K562 (cell line): Measurements from ENCODE around the gene TTC33. TPM values are rescaled to one million over a fixed set of nuclear protein-coding genes. Genes with fewer than 3 reads are reported as not detected.

ENCODE experiments used
- EGR1 ChIP-seq: fragments of 450-650 bp; conservative IDR thresholded peaks from 2 replicates; pipeline ENCODE4 v1.6.1; 2017; ENCODE audit warnings: mild to moderate bottlenecking
- HDAC8 ChIP-seq: fragments of 450-650 bp; IDR thresholded peaks from 2 replicates; pipeline ENCODE4 v1.6.1; 2016; ENCODE audit warnings: mild to moderate bottlenecking, missing genetic modification characterization, moderate library complexity, missing compliant biosample characterization
- PTRF ChIP-seq: fragments of 450-650 bp; IDR thresholded peaks from 2 replicates; pipeline ENCODE4 v1.6.1; 2016; ENCODE audit warnings: mild to moderate bottlenecking, missing genetic modification characterization, missing compliant biosample characterization
- ZBTB1 ChIP-seq: sonication (generic); formaldehyde crosslinking; IDR thresholded peaks from 2 replicates; pipeline ENCODE4 v1.8.1; 2023; ENCODE audit warnings: missing genetic modification reagents, low read depth, mild to moderate bottlenecking, borderline replicate concordance
- ZNF253 ChIP-seq: fragments of 250-450 bp; sonication (Bioruptor Pico); conservative IDR thresholded peaks from 2 replicates; pipeline ENCODE4 v1.6.1; 2021; ENCODE audit warnings: mild to moderate bottlenecking
- polyA plus RNA-seq, 8 experiments: library from polyadenylated mRNA; depleted of rRNA in 4 of 8; stranded (reverse) in 5 of 8; unstranded in 3 of 8; fragments of >200 nt; fragmentation: Nextera tagmentation in 2 of 8; fragmentation: Illumina TruSeq in 1 of 8; extraction: Ambion mirVana in 2 of 8; extraction: Trizol in 1 of 8; gene quantifications; 2 replicates each; pipeline versions ENCODE4 v1.2.1 to v1.2.3, GENCODE V29; 2011 to 2014; ENCODE audit warnings: inconsistent platforms in 1 of 8, missing spikeins in 1 of 8
- total RNA-seq, 7 experiments: library from RNA; depleted of rRNA in 6 of 7; stranded (reverse); fragments of >200 nt in 6 of 7; fragmentation: Illumina TruSeq in 2 of 7; extraction: Trizol in 2 of 7; gene quantifications; 2 replicates each; pipeline versions ENCODE4 v1.2.1 to v1.2.3, GENCODE V29; 2011 to 2021; ENCODE audit warnings: low replicate concordance in 1 of 7
- TF ChIP-seq, protein P1 (sequence below), 2 experiments: fragments of 450-650 bp; formaldehyde crosslinking in 1 of 2; IDR thresholded peaks; 2 replicates each; pipeline versions ENCODE4 v1.4.0 to v1.6.1; 2014 to 2020; ENCODE audit warnings: mild to moderate bottlenecking in 2 of 2, borderline replicate concordance in 1 of 2, low read depth in 1 of 2

TTC33 gene
- total and polyA plus RNA-seq, 9 of the 15 experiments (the other 6 are each of a cell fraction or from before 2014, with no cell fraction given), result 11.5 to 24.9 (median 21.1) TPM

DNA sequence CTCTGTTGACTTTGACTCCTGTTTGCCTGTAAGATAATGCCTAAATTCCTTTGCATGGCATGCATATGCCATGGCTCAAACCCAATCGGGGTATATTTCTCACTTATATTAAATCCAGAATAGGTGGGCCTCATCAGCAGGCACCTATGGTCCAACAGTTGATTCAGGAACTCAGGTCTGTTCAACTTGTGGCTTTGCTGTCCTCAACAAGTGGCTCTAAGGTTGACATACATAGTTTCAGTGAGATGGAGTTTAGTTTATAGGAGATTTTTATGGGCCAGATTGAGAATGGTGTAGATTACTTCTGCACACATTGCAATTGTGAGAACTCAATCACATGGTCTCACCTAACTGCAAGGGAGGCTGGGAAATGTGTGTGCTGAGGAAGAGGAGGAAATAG, 107.6 kb downstream of the TTC33 start (continued):
- TF ChIP-seq PTRF (tag) (no peak), ZBTB1 (no peak), HDAC8 (tag) (no peak), ZNF253 (CRISPR knock-in tag) (no peak), EGR1 (no peak)
- TF ChIP-seq, protein P1, sequence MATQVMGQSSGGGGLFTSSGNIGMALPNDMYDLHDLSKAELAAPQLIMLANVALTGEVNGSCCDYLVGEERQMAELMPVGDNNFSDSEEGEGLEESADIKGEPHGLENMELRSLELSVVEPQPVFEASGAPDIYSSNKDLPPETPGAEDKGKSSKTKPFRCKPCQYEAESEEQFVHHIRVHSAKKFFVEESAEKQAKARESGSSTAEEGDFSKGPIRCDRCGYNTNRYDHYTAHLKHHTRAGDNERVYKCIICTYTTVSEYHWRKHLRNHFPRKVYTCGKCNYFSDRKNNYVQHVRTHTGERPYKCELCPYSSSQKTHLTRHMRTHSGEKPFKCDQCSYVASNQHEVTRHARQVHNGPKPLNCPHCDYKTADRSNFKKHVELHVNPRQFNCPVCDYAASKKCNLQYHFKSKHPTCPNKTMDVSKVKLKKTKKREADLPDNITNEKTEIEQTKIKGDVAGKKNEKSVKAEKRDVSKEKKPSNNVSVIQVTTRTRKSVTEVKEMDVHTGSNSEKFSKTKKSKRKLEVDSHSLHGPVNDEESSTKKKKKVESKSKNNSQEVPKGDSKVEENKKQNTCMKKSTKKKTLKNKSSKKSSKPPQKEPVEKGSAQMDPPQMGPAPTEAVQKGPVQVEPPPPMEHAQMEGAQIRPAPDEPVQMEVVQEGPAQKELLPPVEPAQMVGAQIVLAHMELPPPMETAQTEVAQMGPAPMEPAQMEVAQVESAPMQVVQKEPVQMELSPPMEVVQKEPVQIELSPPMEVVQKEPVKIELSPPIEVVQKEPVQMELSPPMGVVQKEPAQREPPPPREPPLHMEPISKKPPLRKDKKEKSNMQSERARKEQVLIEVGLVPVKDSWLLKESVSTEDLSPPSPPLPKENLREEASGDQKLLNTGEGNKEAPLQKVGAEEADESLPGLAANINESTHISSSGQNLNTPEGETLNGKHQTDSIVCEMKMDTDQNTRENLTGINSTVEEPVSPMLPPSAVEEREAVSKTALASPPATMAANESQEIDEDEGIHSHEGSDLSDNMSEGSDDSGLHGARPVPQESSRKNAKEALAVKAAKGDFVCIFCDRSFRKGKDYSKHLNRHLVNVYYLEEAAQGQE (IDR thresholded peaks at IDR 0.05; ENCODE audit: borderline replicate concordance), result no peak
- TF ChIP-seq, protein P1 (CRISPR knock-in tag; IDR thresholded peaks at IDR 0.05; ENCODE audit: low read depth), result no peak
